GM21576 (cell line): ENCODE measurements around the gene FIZ1.

Source experiments
- ATAC-seq: cut with Tn5 transposase; IDR thresholded peaks from one replicate; pipeline ENCODE4 v1.9.1; 2021; ENCODE audit warnings: mild to moderate bottlenecking, moderate library complexity; ENCODE audit not compliant: unreplicated experiment

Gene FIZ1

GRCh38 chr19:55614711-55615542 is 15.6 kb upstream of the FIZ1 start:
- no peak for ATAC-seq

- ATAC-seq, result no peak
These were observed 14.8 kb upstream of the FIZ1 start for GRCh38 chr19:55613930-55614710.

- no peak for ATAC-seq
These were observed 14.1 kb upstream of the FIZ1 start for GRCh38 chr19:55613396-55613795.

GRCh38 chr19:55611983-55612645 is 12.8 kb upstream of the FIZ1 start:
- ATAC-seq, result no peak

GRCh38 chr19:55611300-55611982 is 12.1 kb upstream of the FIZ1 start:
- no peak for ATAC-seq

- ATAC-seq, result no peak
These were observed 10.0 kb upstream of the FIZ1 start for GRCh38 chr19:55609326-55609725.

- no peak for ATAC-seq
These were observed 7.5 kb upstream of the FIZ1 start for GRCh38 chr19:55606817-55607216.

- no peak for ATAC-seq
These were observed 7.1 kb upstream of the FIZ1 start for GRCh38 chr19:55606471-55606787.

GRCh38 chr19:55605637-55606470 is 6.5 kb upstream of the FIZ1 start, which contains the start of gene ZNF865:
ZNF865 (plus strand) TSS chr19:55605647; CDS start chr19:55613619, 7,972 bp downstream.
- ATAC-seq, result no peak

GRCh38 chr19:55605207-55605636 is 5.9 kb upstream of the FIZ1 start:
- ATAC-seq, result peak; percentile 68

GRCh38 chr19:55603581-55604292 is 4.4 kb upstream of the FIZ1 start:
- ATAC-seq, result no peak

- ATAC-seq, result no peak
These were observed 3.8 kb upstream of the FIZ1 start for GRCh38 chr19:55603115-55603514.

GRCh38 chr19:55602104-55603001 is 3.0 kb upstream of the FIZ1 start:
- no peak for ATAC-seq

- ATAC-seq, result no peak
These were observed 1.8 kb upstream of the FIZ1 start for GRCh38 chr19:55601084-55601483.

- no peak for ATAC-seq
These were observed 1.3 kb upstream of the FIZ1 start for GRCh38 chr19:55600662-55601028.

- ATAC-seq, result peak; percentile 27
These were observed 735 bp upstream of the FIZ1 start, which contains the start of gene ZNF524 for GRCh38 chr19:55599842-55600661. ZNF524 (plus strand) TSS chr19:55600288; CDS start chr19:55602113, 1,825 bp downstream.

- ATAC-seq, result peak; percentile 55
These were observed 424 bp downstream of the FIZ1 start for GRCh38 chr19:55598719-55599467.
